Measurements from ENCODE around the gene RPL34.

Gene RPL34

GRCh38 chr4:108624263-108625056 is 4.1 kb downstream of the RPL34 start:
- no peak for DNase-seq (ENCODE audit: low spot score)

DNA sequence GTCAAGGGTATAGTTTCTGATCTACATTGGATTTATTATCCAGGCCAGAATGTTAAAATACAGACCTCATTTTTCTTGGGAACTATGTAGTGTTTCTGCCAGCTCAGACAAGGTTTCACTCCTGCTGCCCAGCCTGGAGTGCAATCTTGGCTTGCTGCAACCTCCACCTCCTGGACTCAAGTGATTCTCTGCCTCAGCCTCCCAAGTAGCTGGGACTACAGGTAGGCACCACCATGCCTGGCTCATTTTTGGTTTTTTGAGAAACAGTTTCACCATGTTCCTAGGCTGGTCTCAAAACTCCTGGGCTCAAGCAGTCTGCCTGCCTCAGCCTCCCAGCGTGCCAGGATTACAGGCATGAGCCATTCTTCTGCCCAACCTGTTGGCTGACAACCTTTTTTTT is 5.7 kb downstream of the RPL34 start:
- no peak for DNase-seq (ENCODE audit: low spot score)

- DNase-seq (ENCODE audit: low spot score), result no peak
Measured at GRCh38 chr4:108628411-108628810, 8.0 kb downstream of the RPL34 start.

DNA sequence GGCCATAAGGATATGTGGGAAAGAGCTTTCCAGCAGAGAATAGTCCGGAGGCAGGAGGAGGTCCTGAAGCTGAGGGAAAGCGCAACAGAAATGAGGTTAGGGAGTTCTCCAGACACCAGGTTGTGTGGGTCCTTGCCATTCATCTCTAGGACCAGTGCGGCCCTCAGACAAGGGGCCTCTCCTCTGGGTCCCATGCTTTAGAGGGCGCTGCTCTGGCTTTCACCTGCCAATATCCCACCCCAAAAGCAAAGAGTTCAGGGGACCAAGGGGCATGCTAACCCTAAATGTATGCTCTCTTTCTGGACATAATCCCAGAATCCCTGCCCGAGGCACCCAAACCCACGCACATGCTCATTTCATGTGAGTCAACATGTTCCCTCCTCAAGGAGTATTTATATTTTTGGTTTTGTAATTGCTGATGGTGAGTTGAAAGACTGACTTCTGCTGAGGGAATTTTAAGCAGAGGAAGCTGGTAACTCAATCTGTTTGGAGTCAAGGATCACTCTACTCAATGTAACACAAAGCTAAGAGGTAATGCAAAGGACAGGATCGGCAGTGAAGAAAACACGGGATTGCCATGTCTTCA is 14.8 kb downstream of the RPL34 start:
- no peak for DNase-seq (ENCODE audit: low spot score)

DNA sequence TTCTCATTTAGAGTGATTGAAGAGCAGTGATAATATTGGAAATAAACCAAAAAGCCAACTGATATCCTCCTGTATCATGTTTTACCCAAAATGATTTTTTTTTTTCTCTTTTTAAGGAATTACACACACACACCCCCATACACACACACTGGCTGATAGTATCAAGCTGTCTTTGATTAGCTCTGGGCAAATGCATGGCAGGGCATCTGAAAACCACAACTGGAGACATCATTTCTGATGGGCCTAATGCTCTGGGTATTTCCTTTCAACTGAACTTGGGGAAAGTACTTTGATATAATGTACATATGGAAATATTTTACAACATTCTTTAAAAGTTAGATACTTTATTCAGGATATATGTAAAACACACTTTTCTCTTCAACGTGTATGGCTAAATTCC is 15.9 kb downstream of the RPL34 start:
- DNase-seq (ENCODE audit: low spot score), result no peak

GRCh38 chr4:108637856-108638255 is 17.5 kb downstream of the RPL34 start:
- DNase-seq (ENCODE audit: low spot score), result no peak

- no peak for DNase-seq (ENCODE audit: low spot score)
Measured at GRCh38 chr4:108644237-108644636, 23.9 kb downstream of the RPL34 start.

GRCh38 chr4:108646706-108647105 is 26.3 kb downstream of the RPL34 start:
- no peak for DNase-seq (ENCODE audit: low spot score)

- no peak for DNase-seq (ENCODE audit: low spot score)
Measured at GRCh38 chr4:108649863-108650211, 29.5 kb downstream of the RPL34 start.

DNA sequence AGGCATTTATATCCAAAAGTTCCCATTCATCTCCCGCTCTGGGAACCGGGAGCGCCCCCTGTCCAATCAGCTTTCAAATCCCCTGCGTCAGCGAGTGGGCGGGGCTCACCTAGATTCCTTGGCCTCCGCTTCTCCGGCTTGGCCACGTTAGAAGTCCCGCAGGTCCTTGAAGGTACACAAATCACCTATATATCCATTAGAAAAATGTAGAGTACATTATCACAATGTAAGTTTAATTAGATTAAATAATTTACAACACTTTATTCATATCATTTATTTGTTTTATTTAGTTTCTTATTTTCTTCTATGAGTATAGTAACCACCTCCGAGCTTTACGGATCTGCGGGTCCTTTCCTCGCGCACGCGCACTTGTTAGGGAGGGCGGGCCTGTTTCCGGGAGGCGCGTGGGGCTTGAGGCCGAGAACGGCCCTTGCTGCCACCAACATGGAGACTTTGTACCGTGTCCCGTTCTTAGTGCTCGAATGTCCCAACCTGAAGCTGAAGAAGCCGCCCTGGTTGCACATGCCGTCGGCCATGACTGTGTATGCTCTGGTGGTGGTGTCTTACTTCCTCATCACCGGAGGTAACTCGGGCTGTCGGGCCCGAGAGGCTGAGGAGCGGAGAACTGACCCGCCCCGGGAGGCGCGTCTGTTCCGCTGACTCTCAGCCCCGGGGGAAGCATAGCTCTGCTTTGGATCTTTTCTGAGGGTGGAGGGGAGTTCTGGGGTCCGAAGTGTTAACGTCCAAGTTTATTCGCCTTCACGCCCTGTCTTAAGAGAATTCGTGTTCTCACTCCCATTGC is 30.0 kb downstream of the RPL34 start, which contains the start of gene OSTC:
TSS of gene OSTC (plus strand) at position 388 of the 802 bp plus-strand sequence. CDS start at position 445, 57 bp downstream.
- peak; percentile 94 for DNase-seq (ENCODE audit: low spot score)

DNA sequence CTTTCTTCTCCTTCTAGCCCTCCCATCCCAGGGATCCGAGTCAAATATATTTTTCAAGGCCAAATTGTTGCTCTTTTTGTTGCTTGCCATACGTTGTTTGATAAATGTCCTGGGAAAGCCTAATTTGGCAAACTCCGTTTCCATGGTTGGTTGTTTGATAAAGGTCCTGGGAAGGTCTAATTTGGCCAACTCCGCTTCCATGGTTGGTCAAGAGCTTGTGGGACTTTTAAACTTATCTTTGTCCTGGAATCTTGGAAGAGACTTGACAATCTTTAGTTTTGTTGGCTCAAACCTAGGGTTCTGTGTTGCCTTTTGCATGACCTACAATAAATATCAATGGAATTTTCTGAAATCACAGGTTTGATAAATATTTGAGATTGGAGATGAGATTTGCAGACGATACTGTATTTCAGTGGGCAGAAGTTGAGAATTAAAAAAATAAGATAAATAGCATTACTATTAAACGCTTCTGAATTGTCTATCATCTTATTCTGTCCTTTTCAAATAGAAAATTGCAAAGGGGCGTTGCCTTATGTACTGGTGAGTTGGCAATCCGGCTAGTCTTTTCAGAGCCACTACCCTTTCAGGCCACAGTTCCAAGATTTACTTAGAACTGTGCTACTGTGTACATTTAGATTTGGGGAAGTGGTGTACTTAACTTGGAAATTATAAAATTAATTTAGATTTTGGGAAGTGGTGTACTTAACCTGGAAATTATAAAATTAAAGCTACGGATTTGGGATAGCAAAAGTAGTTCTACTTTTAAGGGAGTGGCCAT is 30.8 kb downstream of the RPL34 start:
- DNase-seq (ENCODE audit: low spot score), result no peak

- DNase-seq (ENCODE audit: low spot score), result no peak
Measured at GRCh38 chr4:108662629-108663028, 42.3 kb downstream of the RPL34 start.

GRCh38 chr4:108674356-108674977 is 54.1 kb downstream of the RPL34 start:
- DNase-seq (ENCODE audit: low spot score), result no peak

All from ecto neural progenitor cell (in vitro differentiated cells).